SJSA1 (cell line): ENCODE results near the gene PLXDC2. TPM values are rescaled to one million over a fixed set of nuclear protein-coding genes. Genes with fewer than 3 reads are reported as not detected.

Source experiments
- DNase-seq, 2 experiments: peaks; one replicate each; pipeline ENCODE4 v3.0.0-alpha.2; 2015 to 2020; ENCODE audit warnings: low spot score in 2 of 2, low read depth in 1 of 2
- H3K27ac ChIP-seq: fragments of 250-450 bp; sonication (Bioruptor Pico); 2 replicates; pipeline ENCODE4 v1.5.1; 2020; ENCODE audit warnings: mild to moderate bottlenecking, moderate library complexity
- H3K27me3 ChIP-seq: fragments of 250-450 bp; sonication (Bioruptor Pico); replicated peaks from 2 replicates; pipeline ENCODE4 v1.5.1; 2020; ENCODE audit warnings: mild to moderate bottlenecking, moderate library complexity
- H3K36me3 ChIP-seq: fragments of 250-450 bp; sonication (Bioruptor Pico); 2 replicates; pipeline ENCODE4 v1.5.1; 2020; ENCODE audit warnings: mild to moderate bottlenecking
- H3K4me1 ChIP-seq: fragments of 250-450 bp; sonication (Bioruptor Pico); replicated peaks from 2 replicates; pipeline ENCODE4 v1.6.1; 2021; ENCODE audit warnings: mild to moderate bottlenecking
- H3K4me3 ChIP-seq: fragments of 250-450 bp; sonication (Bioruptor Pico); 2 replicates; pipeline ENCODE4 v1.5.1; 2020; ENCODE audit warnings: mild to moderate bottlenecking
- H3K9me3 ChIP-seq: fragments of 250-450 bp; sonication (Bioruptor Pico); replicated peaks from 2 replicates; pipeline ENCODE4 v1.5.1; 2020; ENCODE audit warnings: mild to moderate bottlenecking
- total RNA-seq: library from RNA; depleted of rRNA; stranded (reverse); fragments of >200 nt; shearing (Covaris generic); gene quantifications from 2 replicates; pipeline ENCODE4 v1.2.3, GENCODE V29; 2014

The PLXDC2 gene
- total RNA-seq, 1 experiment from 2014 or later: 0.66 TPM

- H3K4me1 ChIP-seq: no peaks in the 10 kb centered on the region
- no peaks in the 10 kb centered on the region for H3K36me3 ChIP-seq
- 0 out of 2 replicates have a peak, but pooled peaks cover 11% of the 10 kb centered on the region for H3K9me3 ChIP-seq
- H3K27me3 ChIP-seq: no peaks in the 10 kb centered on the region
- DNase-seq: no peak
- no peak overlapping the region for H3K27ac ChIP-seq
- no peak overlapping the region for H3K4me3 ChIP-seq
These were observed 483.0 kb downstream of the PLXDC2 start for GRCh38 chr10:20299034-20299736.

- peaks cover 11% of the 10 kb centered on the region; the same call in 1 of the 2 replicates for H3K9me3 ChIP-seq
- no peak overlapping the region for H3K4me3 ChIP-seq
- H3K4me1 ChIP-seq: no peaks in the 10 kb centered on the region
- no peak for DNase-seq
- no peaks in the 10 kb centered on the region for H3K36me3 ChIP-seq
- no peak overlapping the region for H3K27ac ChIP-seq
- H3K27me3 ChIP-seq: no peaks in the 10 kb centered on the region
These were observed 484.5 kb downstream of the PLXDC2 start for GRCh38 chr10:20300735-20301134.

GRCh38 chr10:20302033-20302432, 485.8 kb downstream of the PLXDC2 start:
- Histone ChIP-seq H3K4me1 (no peaks in the 10 kb centered on the region), H3K27ac (no peak overlapping the region), H3K27me3 (no peaks in the 10 kb centered on the region), H3K36me3 (no peaks in the 10 kb centered on the region), H3K9me3 (peaks cover 15% of the 10 kb centered on the region), H3K4me3 (no peak overlapping the region)
- no peak for DNase-seq

GRCh38 chr10:20303453-20304152, 487.4 kb downstream of the PLXDC2 start:
- Histone ChIP-seq H3K4me1 (no peaks in the 10 kb centered on the region), H3K36me3 (no peaks in the 10 kb centered on the region), H3K4me3 (no peak overlapping the region), H3K27ac (no peak overlapping the region), H3K9me3 (peaks cover 13% of the 10 kb centered on the region), H3K27me3 (no peaks in the 10 kb centered on the region)
- no peak for DNase-seq

DNA sequence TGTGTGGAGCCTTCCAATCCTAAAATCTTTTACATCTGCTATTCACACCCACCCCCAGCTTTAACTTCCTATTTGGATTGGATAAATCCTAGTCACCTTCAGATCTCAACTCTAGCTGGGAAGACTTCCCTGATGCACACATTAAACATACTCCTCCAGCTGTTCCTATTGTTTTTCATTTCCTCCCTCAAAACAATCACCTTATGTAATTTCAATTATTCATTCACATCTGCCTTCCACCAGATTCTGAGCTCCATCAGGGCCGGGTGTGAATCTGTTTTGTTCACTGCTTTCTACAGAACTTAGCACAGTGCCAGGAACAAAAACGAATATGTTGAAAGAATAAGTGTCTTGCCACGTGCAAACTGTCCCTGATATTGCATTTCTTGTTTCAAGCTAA, 497.4 kb downstream of the PLXDC2 start:
- Histone ChIP-seq H3K36me3 (no peaks in the 10 kb centered on the region), H3K4me1 (no peaks in the 10 kb centered on the region), H3K9me3 (peaks cover 3% of the 10 kb centered on the region; the same call in 1 of the 2 replicates), H3K27me3 (no peaks in the 10 kb centered on the region), H3K27ac (no peak overlapping the region), H3K4me3 (no peak overlapping the region)
- DNase-seq: no peak

DNA sequence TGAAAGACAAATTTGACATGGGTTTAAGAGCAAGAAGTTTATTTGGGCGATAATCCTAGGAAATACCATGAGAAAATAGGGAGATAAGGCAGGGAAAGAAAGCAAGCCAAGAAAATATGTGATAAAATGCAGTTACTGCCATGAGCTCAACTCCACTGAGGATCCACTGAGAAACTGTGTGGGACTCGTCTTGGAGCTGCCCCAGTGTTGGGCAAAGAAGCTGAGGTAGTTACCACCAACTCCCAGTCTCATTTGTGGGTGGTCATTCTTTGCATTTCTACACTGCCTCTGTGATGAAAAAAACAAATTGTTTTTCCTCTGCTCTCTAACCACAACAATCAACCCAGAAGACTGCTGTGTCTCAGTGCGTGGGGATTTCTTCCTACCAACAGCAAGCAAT, 498.2 kb downstream of the PLXDC2 start:
- no peaks in the 10 kb centered on the region for H3K27me3 ChIP-seq
- no peaks in the 10 kb centered on the region for H3K4me1 ChIP-seq
- peaks cover 3% of the 10 kb centered on the region; the same call in 1 of the 2 replicates for H3K9me3 ChIP-seq
- no peak for DNase-seq
- no peak overlapping the region for H3K27ac ChIP-seq
- H3K4me3 ChIP-seq: no peak overlapping the region
- H3K36me3 ChIP-seq: no peaks in the 10 kb centered on the region

GRCh38 chr10:20327954-20328353, 511.7 kb downstream of the PLXDC2 start:
- H3K4me3 ChIP-seq: no peak overlapping the region
- peaks cover 12% of the 10 kb centered on the region; the same call in 1 of the 2 replicates for H3K9me3 ChIP-seq
- no peaks in the 10 kb centered on the region for H3K36me3 ChIP-seq
- DNase-seq: no peak
- H3K4me1 ChIP-seq: no peaks in the 10 kb centered on the region
- H3K27ac ChIP-seq: no peak overlapping the region
- H3K27me3 ChIP-seq: no peaks in the 10 kb centered on the region

DNA sequence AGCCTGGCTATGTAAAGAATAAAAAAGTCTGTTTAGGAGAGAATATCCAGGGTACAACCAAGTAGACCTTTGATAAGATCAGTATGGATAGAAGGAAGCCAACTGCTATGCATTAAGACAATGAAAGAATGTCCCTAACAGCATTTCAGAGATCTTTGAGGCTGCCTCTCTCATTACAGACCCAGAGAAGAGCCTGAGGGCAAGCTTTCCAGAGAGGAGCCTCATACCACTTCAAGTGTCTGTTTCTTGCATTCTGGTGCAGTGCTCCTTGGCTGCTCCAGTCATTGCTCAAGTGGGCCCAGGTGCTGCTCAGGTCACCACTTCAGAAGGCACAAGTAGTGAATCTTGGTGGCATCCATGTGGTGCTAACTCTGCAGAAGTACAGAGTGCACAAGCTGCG, 514.0 kb downstream of the PLXDC2 start:
- Histone ChIP-seq H3K36me3 (no peaks in the 10 kb centered on the region), H3K9me3 (peaks cover 12% of the 10 kb centered on the region; the same call in 1 of the 2 replicates), H3K4me1 (no peaks in the 10 kb centered on the region), H3K27ac (no peak overlapping the region), H3K4me3 (no peak overlapping the region), H3K27me3 (no peaks in the 10 kb centered on the region)
- no peak for DNase-seq

DNA sequence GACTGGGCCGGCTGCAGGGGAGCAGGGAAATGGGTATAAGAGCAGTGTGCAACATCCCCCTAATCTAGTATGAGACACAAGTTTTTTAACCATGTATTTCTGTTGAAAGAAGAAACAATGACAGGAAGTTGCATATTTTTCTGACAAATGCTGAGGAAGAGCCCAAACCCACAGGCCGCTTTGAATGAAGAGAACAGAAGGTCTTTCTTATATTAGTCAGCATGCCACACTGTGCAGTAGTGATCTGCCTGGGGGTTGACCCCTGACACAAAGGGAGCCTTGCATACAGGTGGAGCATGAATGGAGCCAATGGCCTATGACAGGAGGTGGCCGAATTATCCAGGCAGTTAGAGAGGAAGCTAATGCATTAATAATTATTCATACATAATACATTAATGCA, 518.3 kb downstream of the PLXDC2 start:
- no peak overlapping the region for H3K4me3 ChIP-seq
- H3K27ac ChIP-seq: no peak overlapping the region
- no peaks in the 10 kb centered on the region for H3K27me3 ChIP-seq
- DNase-seq: no peak
- no peaks in the 10 kb centered on the region for H3K36me3 ChIP-seq
- H3K9me3 ChIP-seq: peaks cover 9% of the 10 kb centered on the region; the same call in 1 of the 2 replicates
- no peaks in the 10 kb centered on the region for H3K4me1 ChIP-seq
